Caco-2 (cell line): Measurements from ENCODE around the gene CPA4. TPM values are rescaled to one million over a fixed set of nuclear protein-coding genes. Genes with fewer than 3 reads are reported as not detected.

Source experiments
- BruUV-seq: library from RNA; stranded (reverse); fragments of 400-500 nt; replicated peaks from 2 replicates; lab custom pipeline; 2021; lab: Mats Ljungman, UMichigan
- CTCF ChIA-PET: fragments of 300-600 bp; sonication (Branson Sonifier 250); formaldehyde crosslinking; loops from one replicate; lab custom pipeline; 2022; ENCODE audit warnings: antibody characterized with exemption; lab: Charles Lee
- POLR2A ChIA-PET: fragments of 300-600 bp; sonication (Branson Sonifier 250); formaldehyde crosslinking; loops from one replicate; lab custom pipeline; 2022; ENCODE audit warnings: antibody characterized with exemption; lab: Charles Lee
- DNase-seq, 2 experiments: peaks; one replicate each; pipeline versions ENCODE4 v3.0.0 to v3.0.0-alpha.2; 2020 to 2022
- H3K27me3 ChIP-seq: replicated peaks from 2 replicates; pipeline ENCODE4 v1.6.0; 2011; ENCODE audit warnings: low read length; ENCODE audit not compliant: control insufficient read depth, insufficient read depth
- H3K36me3 ChIP-seq: 2 replicates; pipeline ENCODE4 v1.5.1; 2011; ENCODE audit warnings: low read length; ENCODE audit not compliant: control insufficient read depth, insufficient read depth
- H3K4me1 ChIP-seq: fragments of 250-450 bp; sonication (Bioruptor Pico); 2 replicates; pipeline ENCODE4 v1.5.1; 2020; ENCODE audit warnings: mild to moderate bottlenecking
- H3K4me3 ChIP-seq: 2 replicates; pipeline ENCODE4 v1.5.1; 2011; ENCODE audit warnings: low read depth, mild to moderate bottlenecking, control low read depth, low read length
- H3K9me3 ChIP-seq: fragments of 250-450 bp; sonication (Bioruptor Pico); 2 replicates; pipeline ENCODE4 v1.5.1; 2020; ENCODE audit warnings: mild to moderate bottlenecking, moderate library complexity
- H3K27ac Mint-ChIP-seq: one replicate; pipeline ENCODE4 v1.8.0; 2022; ENCODE audit warnings: mixed read lengths; ENCODE audit not compliant: unreplicated experiment
- H3K27me3 Mint-ChIP-seq: one replicate; pipeline ENCODE4 v1.8.0; 2022; ENCODE audit warnings: mixed read lengths; ENCODE audit not compliant: insufficient read depth, unreplicated experiment
- H3K36me3 Mint-ChIP-seq: one replicate; pipeline ENCODE4 v1.8.0; 2022; ENCODE audit warnings: mild to moderate bottlenecking, mixed read lengths; ENCODE audit not compliant: insufficient read depth, unreplicated experiment
- H3K4me1 Mint-ChIP-seq: one replicate; pipeline ENCODE4 v1.8.0; 2022; ENCODE audit warnings: low read depth, mixed read lengths; ENCODE audit not compliant: unreplicated experiment
- H3K4me3 Mint-ChIP-seq: one replicate; pipeline ENCODE4 v1.8.0; 2022; ENCODE audit warnings: mild to moderate bottlenecking, moderate library complexity, mixed read lengths; ENCODE audit not compliant: unreplicated experiment
- H3K9me3 Mint-ChIP-seq: one replicate; pipeline ENCODE4 v1.8.0; 2022; ENCODE audit warnings: mixed read lengths; ENCODE audit not compliant: unreplicated experiment
- intact Hi-C: fragments of 100-400 bp; cut with micrococcal nuclease; formaldehyde crosslinking; loops from one replicate; pipeline ENCODE4 v1.10.0; 2022; ENCODE audit not compliant: unreplicated experiment
- total RNA-seq: library from RNA; stranded (reverse); gene quantifications from 2 replicates; pipeline ENCODE4 v1.2.3, GENCODE V29; 2022
- TF ChIP-seq, protein P1 (sequence below), 2 experiments: fragments of 200-600 bp in 1 of 2; IDR thresholded peaks; 1 replicate in 1 of 2; 2 replicates in 1 of 2; pipeline versions ENCODE4 v1.5.1 to v1.8.0; 2011 to 2022; ENCODE audit warnings: antibody characterized with exemption in 1 of 2, control low read depth in 1 of 2, inconsistent platforms in 1 of 2, low read depth in 1 of 2, low read length in 1 of 2, mild to moderate bottlenecking in 1 of 2, moderate library complexity in 1 of 2; ENCODE audit not compliant: insufficient read depth in 1 of 2, severe bottlenecking in 1 of 2, unreplicated experiment in 1 of 2

Gene CPA4
- total RNA-seq, 1 experiment from 2014 or later: 0.59 TPM

DNA sequence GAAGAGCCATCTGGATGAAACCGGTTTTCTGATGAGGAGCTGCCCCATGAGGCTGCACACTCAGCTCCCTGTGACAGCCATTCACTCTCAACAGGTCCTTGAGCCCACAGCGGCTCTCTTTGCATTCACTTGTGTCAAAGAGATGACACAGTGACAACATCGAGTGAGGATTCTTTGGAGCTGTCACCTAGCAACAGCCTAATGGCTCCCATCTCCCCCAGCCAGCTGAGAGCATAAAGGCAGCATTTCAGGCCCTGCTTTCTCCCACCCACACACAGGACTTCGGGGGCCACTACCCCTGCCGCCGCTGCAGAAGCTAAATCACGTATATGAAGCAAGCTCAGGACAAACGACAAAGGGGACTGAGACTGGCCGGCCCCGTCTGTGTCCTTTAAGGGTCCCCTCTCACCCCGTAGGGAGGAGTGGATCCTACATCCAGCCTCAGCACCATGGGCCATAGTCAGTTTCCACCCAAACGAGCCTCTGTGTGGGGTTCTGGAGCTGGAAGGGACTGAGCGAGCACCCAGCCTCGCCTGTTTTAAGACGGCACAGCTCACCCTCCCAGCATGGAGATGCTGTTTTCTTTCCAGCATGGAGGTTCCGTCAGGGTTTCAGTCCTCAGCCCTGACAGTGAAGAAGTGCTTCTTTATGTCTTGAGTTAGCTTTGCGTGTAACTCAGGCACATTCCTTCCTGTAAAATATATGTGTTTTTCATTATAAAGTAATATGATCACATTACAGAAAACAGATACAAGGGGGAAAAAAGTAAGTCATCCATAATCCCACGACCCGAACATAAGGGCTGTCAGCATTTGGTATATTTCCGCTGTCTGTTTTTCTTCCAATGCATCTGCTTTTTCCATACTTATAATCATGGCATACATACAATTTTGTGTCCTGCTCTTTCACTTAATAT, 4.9 kb downstream of the CPA4 start:
- CTCF ChIA-PET: no interaction called here
- H3K27me3 Mint-ChIP-seq: no peaks in the 10 kb centered on the region
- Histone ChIP-seq H3K4me3 (no peak overlapping the region), H3K27me3 (no peaks in the 10 kb centered on the region), H3K36me3 (no peaks in the 10 kb centered on the region), H3K9me3 (no peaks in the 10 kb centered on the region), H3K4me1 (no peaks in the 10 kb centered on the region)
- intact Hi-C loops: no loop called here
- DNase-seq: no peak
- peaks cover 9% of the 10 kb centered on the region for H3K9me3 Mint-ChIP-seq
- no peak overlapping the region for H3K4me3 Mint-ChIP-seq
- POLR2A ChIA-PET: no interaction called here
- H3K4me1 Mint-ChIP-seq: no peaks in the 10 kb centered on the region
- no peak overlapping the region for H3K27ac Mint-ChIP-seq
- BruUV-seq: no TSS peak
- TF ChIP-seq, protein P1, sequence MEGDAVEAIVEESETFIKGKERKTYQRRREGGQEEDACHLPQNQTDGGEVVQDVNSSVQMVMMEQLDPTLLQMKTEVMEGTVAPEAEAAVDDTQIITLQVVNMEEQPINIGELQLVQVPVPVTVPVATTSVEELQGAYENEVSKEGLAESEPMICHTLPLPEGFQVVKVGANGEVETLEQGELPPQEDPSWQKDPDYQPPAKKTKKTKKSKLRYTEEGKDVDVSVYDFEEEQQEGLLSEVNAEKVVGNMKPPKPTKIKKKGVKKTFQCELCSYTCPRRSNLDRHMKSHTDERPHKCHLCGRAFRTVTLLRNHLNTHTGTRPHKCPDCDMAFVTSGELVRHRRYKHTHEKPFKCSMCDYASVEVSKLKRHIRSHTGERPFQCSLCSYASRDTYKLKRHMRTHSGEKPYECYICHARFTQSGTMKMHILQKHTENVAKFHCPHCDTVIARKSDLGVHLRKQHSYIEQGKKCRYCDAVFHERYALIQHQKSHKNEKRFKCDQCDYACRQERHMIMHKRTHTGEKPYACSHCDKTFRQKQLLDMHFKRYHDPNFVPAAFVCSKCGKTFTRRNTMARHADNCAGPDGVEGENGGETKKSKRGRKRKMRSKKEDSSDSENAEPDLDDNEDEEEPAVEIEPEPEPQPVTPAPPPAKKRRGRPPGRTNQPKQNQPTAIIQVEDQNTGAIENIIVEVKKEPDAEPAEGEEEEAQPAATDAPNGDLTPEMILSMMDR (IDR thresholded peaks at IDR 0.05; ENCODE audit: insufficient read depth in 1 of 2, low read depth in 1 of 2, low read length in 1 of 2, severe bottlenecking in 1 of 2, unreplicated experiment in 1 of 2): no peak
- no peaks in the 10 kb centered on the region for H3K36me3 Mint-ChIP-seq

DNA sequence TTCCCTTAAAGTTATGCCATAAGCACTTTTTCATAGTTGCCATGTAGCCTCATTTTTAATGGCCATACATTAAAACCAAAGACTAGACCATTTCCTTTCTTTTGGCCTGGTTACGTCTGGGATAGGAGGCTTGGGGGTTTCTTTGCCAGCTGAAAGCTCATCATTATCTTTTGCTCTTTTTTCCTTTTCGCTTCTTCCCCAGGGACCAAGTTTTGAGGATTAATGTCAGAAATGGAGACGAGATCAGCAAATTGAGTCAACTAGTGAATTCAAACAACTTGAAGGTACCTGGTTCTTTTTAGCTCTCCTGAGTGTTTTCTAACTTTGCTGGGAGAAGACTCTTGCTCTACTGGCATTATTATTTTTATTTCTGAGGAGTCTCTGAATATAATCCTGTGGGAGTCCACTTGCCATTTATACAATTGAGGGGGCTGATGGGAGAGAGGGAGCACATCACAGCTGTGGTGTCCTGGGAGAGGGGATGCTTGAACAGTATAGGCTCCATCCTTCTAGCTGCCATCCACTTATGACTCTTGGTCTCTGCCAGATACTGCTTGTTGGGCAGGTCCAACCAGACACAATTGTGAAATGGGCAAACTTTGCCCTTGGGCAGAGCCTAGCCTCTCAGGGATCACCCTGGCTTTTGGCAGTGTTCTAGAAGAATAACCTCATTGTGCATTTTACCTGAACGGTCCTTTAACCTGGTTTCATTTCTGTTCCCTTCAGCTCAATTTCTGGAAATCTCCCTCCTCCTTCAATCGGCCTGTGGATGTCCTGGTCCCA, 5.8 kb downstream of the CPA4 start:
- Mint-ChIP-seq H3K4me1 (no peaks in the 10 kb centered on the region), H3K27me3 (no peaks in the 10 kb centered on the region), H3K4me3 (no peak overlapping the region), H3K27ac (no peak overlapping the region), H3K9me3 (peaks cover 9% of the 10 kb centered on the region), H3K36me3 (no peaks in the 10 kb centered on the region)
- TF ChIP-seq, protein P1 (IDR thresholded peaks at IDR 0.05; ENCODE audit: insufficient read depth in 1 of 2, low read depth in 1 of 2, low read length in 1 of 2, severe bottlenecking in 1 of 2, unreplicated experiment in 1 of 2): no peak
- H3K9me3 ChIP-seq: no peaks in the 10 kb centered on the region
- ChIA-PET POLR2A (no interaction called here), CTCF (no interaction called here)
- H3K27me3 ChIP-seq: no peaks in the 10 kb centered on the region
- no peak overlapping the region for H3K4me3 ChIP-seq
- BruUV-seq: no TSS peak
- intact Hi-C loops: no loop called here
- H3K4me1 ChIP-seq: no peaks in the 10 kb centered on the region
- H3K36me3 ChIP-seq: no peaks in the 10 kb centered on the region
- no peak for DNase-seq

DNA sequence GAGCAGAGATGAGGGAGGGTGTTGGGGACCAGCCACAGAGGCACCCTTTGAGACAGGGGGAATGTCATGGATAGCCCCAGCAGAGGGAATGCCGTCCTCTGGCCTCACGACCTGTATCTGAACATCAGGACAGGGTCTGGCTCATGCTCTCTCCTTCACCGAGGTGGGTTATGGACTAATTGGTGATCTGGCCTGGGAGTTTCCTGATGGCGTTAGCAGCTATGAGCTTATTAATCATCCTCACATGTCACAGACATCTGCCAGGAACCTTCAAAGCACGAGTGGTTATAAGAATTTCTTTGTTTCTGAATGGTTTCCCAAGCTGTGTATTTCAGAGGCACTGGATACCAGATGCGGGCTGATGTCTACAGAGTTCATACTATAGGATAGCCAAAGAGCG, 6.9 kb downstream of the CPA4 start:
- CTCF ChIA-PET: no interaction called here
- H3K27me3 Mint-ChIP-seq: no peaks in the 10 kb centered on the region
- intact Hi-C loops: no loop called here
- no TSS peak for BruUV-seq
- H3K36me3 ChIP-seq: no peaks in the 10 kb centered on the region
- no peaks in the 10 kb centered on the region for H3K4me1 Mint-ChIP-seq
- no peak for DNase-seq
- no peaks in the 10 kb centered on the region for H3K36me3 Mint-ChIP-seq
- no peaks in the 10 kb centered on the region for H3K9me3 ChIP-seq
- H3K27me3 ChIP-seq: no peaks in the 10 kb centered on the region
- H3K27ac Mint-ChIP-seq: no peak overlapping the region
- H3K9me3 Mint-ChIP-seq: peaks cover 4% of the 10 kb centered on the region
- POLR2A ChIA-PET: no interaction called here
- H3K4me3 ChIP-seq: no peak overlapping the region
- H3K4me1 ChIP-seq: no peaks in the 10 kb centered on the region
- H3K4me3 Mint-ChIP-seq: no peak overlapping the region
- TF ChIP-seq, protein P1 (IDR thresholded peaks at IDR 0.05; ENCODE audit: insufficient read depth in 1 of 2, low read depth in 1 of 2, low read length in 1 of 2, severe bottlenecking in 1 of 2, unreplicated experiment in 1 of 2): no peak
